SU-DHL-6 (cell line): ENCODE results near the gene CIB1.

ENCODE experiments used
- H2AFZ ChIP-seq: fragments of 200-600 bp; sonication (generic); 2 replicates; pipeline ENCODE4 v1.6.1; 2014; ENCODE audit warnings: low read depth, mild to moderate bottlenecking, moderate library complexity, mixed read lengths, antibody characterized with exemption, low read length; ENCODE audit not compliant: severe bottlenecking
- H3F3A ChIP-seq: fragments of 200-600 bp; shearing (Covaris generic); 2 replicates; pipeline ENCODE4 v1.6.0; 2016; ENCODE audit warnings: antibody characterized with exemption, mild to moderate bottlenecking; ENCODE audit not compliant: insufficient read depth
- H3K27ac ChIP-seq: fragments of 200-600 bp; sonication (generic); 2 replicates; pipeline ENCODE4 v1.5.1; 2016; ENCODE audit warnings: low read depth, mild to moderate bottlenecking, low read length, moderate library complexity, mixed read lengths
- H3K27me3 ChIP-seq: fragments of 200-600 bp; sonication (generic), shearing (Covaris generic); 2 replicates; pipeline ENCODE4 v1.6.0; 2014; ENCODE audit warnings: mild to moderate bottlenecking, low read length
- H3K36me3 ChIP-seq: fragments of 200-600 bp; sonication (generic); 2 replicates; pipeline ENCODE4 v1.6.1; 2014; ENCODE audit warnings: mild to moderate bottlenecking, low read length, mixed read lengths
- H3K4me2 ChIP-seq: fragments of 300-600, 200-600 bp; shearing (Covaris generic), sonication (generic); 2 replicates; pipeline ENCODE4 v1.6.0; 2014; ENCODE audit warnings: low read length, low read depth, mild to moderate bottlenecking; ENCODE audit not compliant: poor library complexity, severe bottlenecking
- H3K4me3 ChIP-seq: fragments of 200-600 bp; sonication (generic); 2 replicates; pipeline ENCODE4 v1.5.1; 2014; ENCODE audit warnings: antibody characterized with exemption, low read length, mild to moderate bottlenecking, mixed read lengths; ENCODE audit not compliant: insufficient read depth, poor library complexity, severe bottlenecking
- H3K79me2 ChIP-seq: fragments of 200-600 bp; sonication (generic); 2 replicates; pipeline ENCODE4 v1.6.1; 2014; ENCODE audit warnings: mild to moderate bottlenecking, low read length, moderate library complexity; ENCODE audit not compliant: insufficient read depth
- H3K9ac ChIP-seq: fragments of 200-600 bp; sonication (generic); 2 replicates; pipeline ENCODE4 v1.7.0; 2014; ENCODE audit warnings: mild to moderate bottlenecking, low read length
- H3K9me2 ChIP-seq: fragments of 200-600 bp; sonication (generic); replicated peaks from 2 replicates; pipeline ENCODE4 v1.6.1; 2014; ENCODE audit warnings: low read length; ENCODE audit not compliant: insufficient read depth
- H3K9me3 ChIP-seq: fragments of 200-600 bp; sonication (generic); 2 replicates; pipeline ENCODE4 v1.6.1; 2014; ENCODE audit warnings: low read length, mixed read lengths; ENCODE audit not compliant: insufficient read depth
- H4K20me1 ChIP-seq: fragments of 200-600 bp; sonication (generic); 2 replicates; pipeline ENCODE4 v1.6.1; 2014; ENCODE audit warnings: low read depth, mild to moderate bottlenecking, antibody characterized with exemption, low read length, moderate library complexity, mixed read lengths
- EZH2phosphoT487 ChIP-seq: fragments of 200-600 bp; sonication (generic), shearing (Covaris generic); conservative IDR thresholded peaks from 2 replicates; pipeline ENCODE4 v1.6.1; 2018; ENCODE audit warnings: mild to moderate bottlenecking, antibody characterized with exemption, low read length, moderate library complexity, mixed read lengths
- TF ChIP-seq, protein P1 (sequence below): fragments of 200-600 bp; sonication (generic); IDR thresholded peaks from one replicate; pipeline ENCODE4 v1.5.1; 2017; ENCODE audit warnings: antibody characterized with exemption, mild to moderate bottlenecking, low read length, moderate library complexity; ENCODE audit not compliant: insufficient read depth, poor library complexity, severe bottlenecking

CIB1 gene

DNA sequence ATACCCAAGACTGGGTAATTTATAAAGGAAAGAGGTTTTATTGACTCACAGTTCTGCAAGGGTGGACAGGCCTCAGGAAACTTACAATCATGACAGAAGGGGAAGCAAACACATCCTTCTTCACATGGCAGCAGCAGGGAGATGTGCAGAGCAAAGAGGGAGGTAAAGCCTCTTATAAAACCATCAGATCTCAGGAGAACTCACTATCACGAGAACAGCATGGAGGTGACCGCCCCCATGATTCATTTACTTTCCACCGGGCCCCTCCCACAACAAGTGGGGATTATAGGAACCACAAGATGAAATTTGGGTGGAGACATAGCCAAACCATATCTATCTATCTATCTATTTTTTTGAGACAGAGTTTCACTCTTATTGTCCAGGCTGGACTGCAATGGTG is 5.6 kb upstream of the CIB1 start:
- H2AFZ ChIP-seq = no peak overlapping the region
- no peaks in the 10 kb centered on the region for H4K20me1 ChIP-seq
- H3F3A ChIP-seq = no peaks in the 10 kb centered on the region; the same call in 1 of the 2 replicates
- no peaks in the 10 kb centered on the region for H3K27me3 ChIP-seq
- H3K4me3 ChIP-seq = no peak overlapping the region
- no peak overlapping the region for H3K9ac ChIP-seq
- no peak overlapping the region for H3K27ac ChIP-seq
- no peaks in the 10 kb centered on the region for H3K36me3 ChIP-seq
- H3K9me2 ChIP-seq = no peaks in the 10 kb centered on the region
- no peaks in the 10 kb centered on the region for H3K9me3 ChIP-seq
- no peaks in the 10 kb centered on the region for H3K79me2 ChIP-seq
- no peak overlapping the region for H3K4me2 ChIP-seq
- TF ChIP-seq, protein P1, sequence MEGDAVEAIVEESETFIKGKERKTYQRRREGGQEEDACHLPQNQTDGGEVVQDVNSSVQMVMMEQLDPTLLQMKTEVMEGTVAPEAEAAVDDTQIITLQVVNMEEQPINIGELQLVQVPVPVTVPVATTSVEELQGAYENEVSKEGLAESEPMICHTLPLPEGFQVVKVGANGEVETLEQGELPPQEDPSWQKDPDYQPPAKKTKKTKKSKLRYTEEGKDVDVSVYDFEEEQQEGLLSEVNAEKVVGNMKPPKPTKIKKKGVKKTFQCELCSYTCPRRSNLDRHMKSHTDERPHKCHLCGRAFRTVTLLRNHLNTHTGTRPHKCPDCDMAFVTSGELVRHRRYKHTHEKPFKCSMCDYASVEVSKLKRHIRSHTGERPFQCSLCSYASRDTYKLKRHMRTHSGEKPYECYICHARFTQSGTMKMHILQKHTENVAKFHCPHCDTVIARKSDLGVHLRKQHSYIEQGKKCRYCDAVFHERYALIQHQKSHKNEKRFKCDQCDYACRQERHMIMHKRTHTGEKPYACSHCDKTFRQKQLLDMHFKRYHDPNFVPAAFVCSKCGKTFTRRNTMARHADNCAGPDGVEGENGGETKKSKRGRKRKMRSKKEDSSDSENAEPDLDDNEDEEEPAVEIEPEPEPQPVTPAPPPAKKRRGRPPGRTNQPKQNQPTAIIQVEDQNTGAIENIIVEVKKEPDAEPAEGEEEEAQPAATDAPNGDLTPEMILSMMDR = no peak
- TF ChIP-seq EZH2phosphoT487 = no peak

GRCh38 chr15:90234096-90234988 is 601 bp upstream of the CIB1 start, which contains the start of gene GDPGP1:
TSS of gene GDPGP1 (plus strand) at chr15:90234209. CDS start at chr15:90240909, 6,700 bp downstream.
- Histone ChIP-seq H4K20me1 (no peaks in the 10 kb centered on the region), H3K27ac (peak within 1 kb of the TSS; percentile 36), H3K9ac (peak within 1 kb of the TSS; percentile 69), H3F3A (no peaks in the 10 kb centered on the region; the same call in 1 of the 2 replicates), H3K4me2 (peak within 1 kb of the TSS; percentile 76), H3K79me2 (no peaks in the 10 kb centered on the region), H3K27me3 (no peaks in the 10 kb centered on the region), H3K9me3 (no peaks in the 10 kb centered on the region), H2AFZ (peak within 1 kb of the TSS; percentile 62), H3K4me3 (peak within 1 kb of the TSS; percentile 76), H3K36me3 (no peaks in the 10 kb centered on the region), H3K9me2 (no peaks in the 10 kb centered on the region)
- TF ChIP-seq EZH2phosphoT487 = no peak
- TF ChIP-seq, protein P1 = no peak

DNA sequence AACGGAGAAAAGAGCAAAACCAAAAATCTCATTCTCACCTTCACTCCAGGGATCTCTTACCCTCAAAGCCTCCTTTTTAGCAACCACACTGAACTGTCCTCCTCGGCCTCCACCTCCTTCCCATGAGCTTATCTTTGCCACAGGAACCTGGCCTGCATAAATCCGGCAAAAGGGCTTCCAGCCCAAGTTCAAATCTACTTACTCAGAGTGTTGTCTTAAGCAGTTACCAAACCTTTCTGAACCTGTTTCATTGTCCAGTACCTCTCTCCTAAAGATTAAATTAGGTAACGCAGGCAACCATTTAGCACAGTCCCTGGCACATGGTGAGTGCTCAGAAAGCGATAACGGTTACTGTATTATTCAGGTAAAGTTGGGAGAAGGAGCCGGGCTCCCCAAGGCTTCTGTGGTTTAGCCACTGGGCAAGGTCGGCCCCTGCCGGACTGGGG is 777 bp downstream of the CIB1 start:
- H3K9me3 ChIP-seq = no peaks in the 10 kb centered on the region
- H3K27me3 ChIP-seq = no peaks in the 10 kb centered on the region
- no peak overlapping the region for H3K27ac ChIP-seq
- H3K36me3 ChIP-seq = no peaks in the 10 kb centered on the region
- no peak for TF ChIP-seq EZH2phosphoT487
- TF ChIP-seq, protein P1 = no peak
- no peaks in the 10 kb centered on the region; the same call in 1 of the 2 replicates for H3F3A ChIP-seq
- H3K4me2 ChIP-seq = peak overlapping the region; percentile 76
- peak overlapping the region; percentile 76 for H3K4me3 ChIP-seq
- no peaks in the 10 kb centered on the region for H3K9me2 ChIP-seq
- no peaks in the 10 kb centered on the region for H3K79me2 ChIP-seq
- peak overlapping the region; percentile 62 for H2AFZ ChIP-seq
- H4K20me1 ChIP-seq = no peaks in the 10 kb centered on the region
- H3K9ac ChIP-seq = peak overlapping the region; percentile 69
